HG03196 (cell line): ENCODE measurements around the gene PSMA6.
"Not testable (repeated sequence)": the region's sequence is repeated elsewhere in the genome, so short reads cannot be mapped to it uniquely, and the experiment has no call there.

Experiments used
- ATAC-seq: cut with Tn5 transposase; IDR thresholded peaks from one replicate; pipeline ENCODE4 v1.9.1; 2021; ENCODE audit not compliant: unreplicated experiment

PSMA6 gene

DNA sequence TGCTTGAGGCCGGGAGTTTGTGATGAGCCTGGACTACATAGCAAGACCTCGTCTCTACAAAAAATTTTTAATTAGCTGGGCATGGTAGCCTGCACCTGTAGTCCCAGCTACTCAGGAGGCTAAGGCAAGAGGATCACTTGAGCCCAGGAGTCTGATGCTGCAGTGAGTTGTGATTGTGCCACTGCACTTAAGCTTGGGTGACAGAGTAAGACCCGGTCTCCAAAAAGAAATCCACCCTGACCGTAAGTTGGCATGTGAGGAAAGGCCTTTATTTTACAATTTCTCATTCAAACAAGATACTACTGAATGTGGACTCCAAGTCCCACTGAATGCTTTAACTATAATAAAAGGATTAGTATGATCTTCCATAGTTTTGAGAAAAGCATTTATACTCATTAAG lies 27.3 kb downstream of the PSMA6 start:
- ATAC-seq: no peak

DNA sequence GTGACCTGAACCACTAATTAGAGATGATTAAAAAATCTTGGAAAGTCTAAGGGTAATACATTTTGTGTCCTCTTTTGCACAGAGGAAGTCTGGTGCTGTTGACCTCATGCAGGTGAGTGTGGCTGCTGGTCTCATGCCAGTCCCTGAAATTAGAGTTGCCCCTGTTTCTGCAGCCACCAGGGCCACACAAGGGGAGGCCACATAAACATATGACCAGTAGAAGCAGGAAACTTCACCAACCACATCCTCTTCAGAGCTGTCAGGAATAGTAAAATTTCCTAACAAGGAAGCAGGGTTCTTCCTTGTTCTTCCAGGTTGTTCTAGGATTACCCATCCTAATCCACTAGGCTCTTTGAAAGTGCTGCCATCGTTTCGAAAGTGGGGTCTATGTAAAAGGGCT lies 28.3 kb downstream of the PSMA6 start:
- no peak for ATAC-seq

DNA sequence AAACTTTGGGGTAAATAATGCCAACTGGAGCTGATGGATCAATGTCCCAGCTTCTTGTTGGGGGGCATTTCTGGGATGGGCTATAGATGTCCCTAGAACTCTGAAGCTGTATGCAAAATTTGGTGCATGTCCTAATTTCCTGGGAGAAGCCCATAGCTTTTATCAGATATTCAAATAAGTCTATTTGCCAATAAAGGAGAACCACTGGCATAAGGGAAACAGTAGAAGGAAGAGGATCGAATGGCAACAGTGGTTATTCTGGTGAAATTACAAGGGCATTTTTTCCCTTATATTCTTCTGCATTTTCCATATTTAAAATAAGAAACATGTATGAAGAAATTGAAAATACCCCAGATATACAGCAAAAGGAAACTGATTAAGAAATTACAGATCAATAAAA lies 34.2 kb downstream of the PSMA6 start:
- ATAC-seq: no peak

DNA sequence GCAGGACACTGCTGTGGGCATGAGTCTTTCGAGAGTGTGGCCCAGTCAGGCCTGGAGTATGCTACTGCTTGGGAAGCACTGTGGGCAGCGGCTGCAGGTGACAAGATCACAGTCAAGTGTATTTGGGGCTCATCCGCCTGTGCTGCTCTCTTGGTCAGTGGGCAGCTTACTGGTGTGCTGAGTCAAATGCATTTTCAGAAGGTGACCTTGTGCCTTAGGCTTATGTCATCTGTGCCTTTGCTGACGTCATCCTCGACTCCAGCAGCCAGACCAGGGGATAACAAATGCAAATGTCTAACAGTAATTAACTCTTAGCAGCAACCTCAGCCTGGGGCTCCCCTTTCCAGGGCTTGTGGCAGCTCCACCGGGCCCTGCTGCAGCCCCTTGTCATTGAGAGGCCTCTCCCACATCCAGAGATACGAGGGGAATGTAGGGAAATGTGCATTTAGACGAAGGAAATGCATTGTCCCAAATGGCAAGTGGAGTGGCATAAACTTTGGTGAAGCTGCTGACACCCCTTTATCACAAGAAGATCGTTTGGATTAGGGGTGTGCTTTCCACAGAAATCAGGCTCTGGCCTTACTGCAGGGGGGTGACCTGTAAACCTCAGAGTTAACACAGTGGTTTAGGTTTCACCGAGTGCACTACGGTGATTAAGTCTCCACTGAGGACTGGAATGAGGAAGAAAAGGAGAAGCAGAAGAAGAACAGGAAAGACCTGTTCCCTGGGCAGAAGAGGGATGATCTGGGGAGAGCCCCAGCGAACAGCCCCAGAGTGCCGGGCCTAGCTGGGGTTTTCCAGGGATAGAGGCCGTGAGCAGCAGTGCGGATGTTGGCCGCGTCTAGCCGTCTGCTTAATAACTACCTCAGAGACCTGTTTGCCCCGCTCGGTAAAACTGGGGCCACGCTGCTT lies 39.7 kb downstream of the PSMA6 start:
- ATAC-seq: no peak

GRCh38 chr14:35332517-35333263 lies 40.5 kb downstream of the PSMA6 start:
- no peak for ATAC-seq

DNA sequence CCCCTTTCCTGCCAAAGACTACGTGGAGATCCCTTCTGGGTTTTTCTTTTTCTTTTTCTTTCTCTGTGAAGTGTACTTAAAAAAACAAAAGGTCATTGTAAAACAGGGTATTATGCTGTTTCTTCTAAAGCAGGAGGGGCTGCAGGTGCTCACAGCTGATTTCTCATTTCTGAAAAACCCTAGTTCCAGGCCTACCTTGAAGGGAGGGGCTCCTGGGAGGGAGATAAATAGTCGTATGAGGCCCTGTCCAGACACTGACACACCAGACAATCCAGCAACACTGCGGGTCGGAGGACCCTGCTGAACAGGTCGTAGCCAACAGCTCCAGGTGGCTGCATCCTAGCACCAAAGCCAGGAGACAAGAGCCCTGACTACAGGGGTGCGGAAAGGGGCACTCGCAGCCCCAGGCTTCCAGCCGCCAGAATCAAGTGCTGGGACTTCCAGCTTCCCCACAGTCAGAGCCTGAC lies 41.1 kb downstream of the PSMA6 start:
- no peak for ATAC-seq

DNA sequence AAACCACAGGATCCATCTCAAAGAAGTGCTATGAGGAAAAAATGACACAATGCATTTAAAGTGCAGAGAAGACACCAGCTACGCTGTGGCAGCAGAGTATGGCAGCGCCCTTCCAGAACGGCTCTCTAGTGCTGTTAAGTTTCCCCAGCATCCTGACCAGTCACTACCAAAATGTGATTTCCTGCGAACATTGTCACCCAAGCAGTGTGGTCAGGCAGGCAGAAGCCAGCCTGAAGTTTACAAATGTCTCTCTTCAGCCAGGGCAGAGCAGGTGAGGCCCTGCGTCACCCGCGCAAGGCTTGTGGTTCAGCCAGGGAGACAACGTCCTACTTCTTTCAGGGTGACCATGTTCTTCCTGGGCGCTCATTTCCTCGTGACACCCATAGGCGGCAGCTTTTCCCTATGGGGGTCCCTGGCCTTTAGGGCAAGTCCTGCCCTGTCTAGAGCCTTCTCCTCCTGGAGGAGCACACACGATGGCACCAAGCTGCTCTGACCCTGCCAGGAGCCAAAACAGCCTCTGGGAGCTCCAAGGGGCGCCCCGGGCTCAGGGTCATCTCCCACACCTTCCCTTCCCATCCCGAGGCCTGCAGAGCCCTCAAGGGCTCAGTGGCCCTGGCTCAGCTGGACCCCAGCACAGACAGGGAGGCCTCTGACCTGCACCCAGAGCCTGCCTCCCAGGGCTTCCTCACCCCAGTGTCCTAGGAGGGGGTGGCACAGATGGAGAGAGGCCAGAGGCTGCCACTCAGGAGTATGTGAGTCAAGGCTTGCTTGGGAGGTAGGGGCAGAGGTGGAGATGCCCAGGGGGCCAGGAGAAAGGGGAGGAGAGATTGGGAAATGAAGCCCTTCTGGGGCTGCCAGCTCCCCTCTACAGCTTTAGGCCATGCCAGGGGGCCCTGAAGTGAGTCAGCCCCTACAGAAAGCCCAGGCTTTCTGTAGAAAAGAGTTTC lies 41.9 kb downstream of the PSMA6 start:
- ATAC-seq: no peak

GRCh38 chr14:35335388-35336092 lies 43.4 kb downstream of the PSMA6 start:
- no peak for ATAC-seq

DNA sequence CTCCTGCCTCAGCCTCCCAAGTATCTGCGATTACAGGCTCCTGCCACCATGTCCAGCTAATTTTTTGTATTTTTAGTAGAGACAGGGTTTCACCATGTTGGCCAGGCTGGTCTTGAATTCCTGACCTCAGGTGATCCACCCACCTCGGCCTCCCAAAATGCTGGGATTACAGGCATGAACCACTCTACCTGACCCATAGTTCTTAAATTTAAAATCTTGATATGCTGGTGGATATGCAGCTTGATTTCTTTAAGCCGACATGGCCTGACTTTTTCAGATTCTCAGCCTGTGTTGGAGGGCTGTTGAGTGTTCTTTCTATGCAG lies 44.0 kb downstream of the PSMA6 start:
- ATAC-seq: not testable (repeated sequence)

DNA sequence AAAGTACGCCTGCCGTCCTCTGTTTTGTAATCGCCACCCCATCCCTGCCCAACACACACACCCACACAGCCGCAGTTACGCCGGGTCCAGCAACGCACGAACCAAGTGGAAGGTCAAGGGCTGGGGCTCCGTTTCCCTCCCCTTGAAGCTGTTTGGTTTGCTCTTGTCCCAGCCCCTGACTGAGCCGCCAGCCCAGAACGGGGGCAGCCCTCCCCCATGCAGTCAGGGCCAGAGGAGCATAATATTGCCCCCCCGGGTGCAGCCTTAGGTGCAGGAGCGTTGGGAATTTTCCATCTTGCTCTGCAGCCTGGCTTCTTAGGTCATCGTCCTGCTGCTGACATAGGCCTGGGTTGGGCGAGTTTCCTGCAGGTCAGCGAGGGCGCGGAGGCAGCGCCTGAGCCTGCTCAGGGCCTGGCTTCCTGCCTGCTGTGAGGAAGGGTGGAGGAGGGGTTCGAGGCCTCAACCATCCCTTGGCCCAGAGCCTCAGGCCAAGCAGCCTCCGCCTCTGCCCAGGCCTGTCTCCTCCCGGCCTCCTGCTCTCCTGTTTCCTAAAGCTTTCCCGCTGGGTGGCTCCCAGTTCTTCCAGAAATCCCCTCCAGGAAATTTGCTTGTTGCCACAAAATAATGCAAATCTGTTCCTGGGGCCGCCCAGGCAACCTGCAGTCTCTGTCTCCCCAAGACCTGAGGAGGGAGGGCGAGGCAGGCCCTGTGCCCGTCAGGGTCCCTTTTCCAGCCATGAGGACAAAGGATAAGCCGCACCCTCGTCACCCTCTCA lies 44.5 kb downstream of the PSMA6 start:
- ATAC-seq: no peak

DNA sequence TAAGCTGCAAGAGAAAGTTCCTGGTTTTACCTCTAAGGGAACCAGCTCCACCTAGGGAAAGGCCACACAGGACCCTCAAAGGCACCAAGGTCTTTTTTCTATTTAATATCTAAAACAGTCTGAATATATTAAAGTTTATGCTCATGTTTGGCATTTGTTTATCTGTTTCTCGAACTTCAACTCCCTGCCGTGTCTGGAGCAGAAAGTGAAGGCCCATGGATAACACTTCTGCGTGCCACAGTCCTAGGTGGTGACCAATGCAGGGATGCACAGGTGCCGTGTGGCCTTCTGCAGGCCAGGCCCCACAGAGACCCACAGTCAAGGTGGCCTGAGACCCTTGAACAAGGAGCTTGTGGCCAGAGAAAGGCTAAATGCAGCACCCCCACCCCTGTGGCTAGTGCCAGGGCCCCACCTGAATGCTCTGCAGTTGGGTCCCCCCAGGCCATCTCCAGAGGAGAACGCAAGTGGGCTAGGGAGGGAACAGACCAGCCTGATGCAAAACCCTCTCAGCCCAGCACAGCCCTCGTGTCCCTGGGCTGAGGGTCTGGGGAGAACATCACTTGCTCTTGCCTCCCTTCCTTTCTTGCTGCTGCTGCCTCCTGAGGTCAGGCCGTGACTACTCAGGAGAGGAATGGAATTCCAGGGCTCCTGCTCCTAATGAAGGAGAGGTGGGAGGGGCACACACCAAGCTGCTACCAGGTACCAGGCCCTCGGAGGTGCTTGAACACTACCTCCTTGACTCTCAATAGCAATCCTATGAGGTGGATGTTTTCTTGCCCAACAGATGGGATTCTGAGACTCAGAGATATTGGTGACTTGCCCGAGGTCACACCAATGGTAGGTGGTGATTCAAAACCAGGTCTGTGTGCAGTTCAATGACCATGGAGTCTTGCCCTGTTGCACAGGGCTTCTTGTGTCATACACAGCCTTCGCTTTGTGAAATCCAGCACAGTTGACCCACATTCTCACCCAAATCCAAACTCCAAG lies 45.4 kb downstream of the PSMA6 start:
- no peak for ATAC-seq

- no peak for ATAC-seq
Observed at GRCh38 chr14:35338731-35339405, 46.7 kb downstream of the PSMA6 start.

DNA sequence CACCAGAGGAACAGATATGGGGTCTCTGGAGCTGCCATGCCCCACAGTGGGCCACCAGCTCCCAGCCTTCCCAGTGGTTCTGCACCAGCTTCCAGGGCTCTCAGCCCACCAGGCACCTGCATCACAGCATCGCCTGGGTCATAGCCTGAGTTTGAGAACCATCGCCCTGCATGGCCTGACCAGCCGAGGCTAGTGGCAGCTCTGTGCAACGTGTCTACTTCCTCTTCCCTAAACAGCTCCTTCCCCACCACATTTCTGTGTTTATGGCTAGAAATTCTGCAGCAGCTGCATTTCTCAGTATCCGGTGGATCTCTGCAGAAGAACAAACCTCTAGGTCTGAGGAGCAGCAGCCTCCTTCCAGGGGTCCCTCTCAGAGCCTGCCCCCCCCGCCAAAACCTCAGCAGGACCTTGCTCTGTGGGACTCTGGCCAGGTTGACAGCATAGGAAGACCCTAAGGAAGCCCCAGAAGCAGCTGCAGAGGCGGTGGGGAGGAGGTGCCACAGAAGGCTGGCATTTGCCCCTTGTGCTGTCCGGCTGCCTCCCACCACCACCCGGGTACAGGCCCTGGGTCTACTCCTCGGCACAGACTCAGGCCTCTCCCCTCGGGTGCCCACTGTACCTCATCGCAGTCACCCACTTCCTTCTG lies 47.7 kb downstream of the PSMA6 start:
- ATAC-seq: no peak

GRCh38 chr14:35340616-35341453 lies 48.7 kb downstream of the PSMA6 start:
- ATAC-seq: no peak

- no peak for ATAC-seq
Observed at GRCh38 chr14:35341454-35341750, 49.2 kb downstream of the PSMA6 start.

DNA sequence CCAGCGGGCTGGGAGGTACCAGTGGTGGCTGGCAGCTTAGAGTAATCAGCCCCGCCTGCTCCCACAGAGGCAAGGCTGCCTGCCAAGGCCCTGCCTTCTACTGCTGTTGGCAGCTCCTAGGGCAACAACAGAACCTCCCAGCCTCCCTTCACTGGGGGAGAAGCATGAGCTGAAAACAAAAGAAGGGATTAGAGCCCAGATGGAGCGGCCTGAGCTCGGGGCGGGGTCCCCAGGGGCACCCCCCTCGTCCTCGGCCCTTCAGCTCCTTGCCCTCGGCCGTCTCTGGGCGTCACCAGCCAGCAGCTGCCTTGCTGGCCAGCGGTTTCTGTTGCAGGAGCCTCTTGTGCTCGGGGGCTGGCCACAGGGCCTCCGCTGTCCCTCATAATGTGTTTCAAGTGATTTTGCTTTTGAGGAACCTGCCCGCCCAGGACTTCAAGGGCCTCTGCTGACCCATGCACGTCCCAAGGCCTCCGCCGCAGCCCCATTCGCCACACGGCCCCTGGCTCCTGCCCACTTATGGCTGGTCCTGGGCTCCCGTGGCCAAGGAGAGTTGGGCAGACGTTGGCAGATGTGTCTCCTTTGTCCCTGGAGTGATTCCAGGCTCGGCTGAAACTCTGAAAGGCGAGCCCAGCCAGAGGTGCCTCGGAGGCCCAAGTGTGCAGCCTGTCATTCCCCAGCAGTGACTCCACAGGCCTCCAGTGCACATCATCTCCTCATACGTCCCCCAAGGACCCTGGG lies 49.7 kb downstream of the PSMA6 start:
- ATAC-seq: no peak
